ENCODE results near the gene FAM124A.

- TF ChIP-seq EZH2 (IDR thresholded peaks at IDR 0.05; ENCODE audit: low read depth, unreplicated experiment) (no peak), CTCF (conservative IDR thresholded peaks at IDR 0.05; ENCODE audit: low read depth in 2 of 2) (no peak), EZH2phosphoT487 (IDR thresholded peaks at IDR 0.05; ENCODE audit: unreplicated experiment) (no peak), POLR2AphosphoS5 (IDR thresholded peaks at IDR 0.05; ENCODE audit: low read depth) (peak; percentile 35; the same call in 1 of the 2 replicates), CREB1 (CRISPR knock-in tag; IDR thresholded peaks at IDR 0.05; ENCODE audit: low read depth) (no peak), REST (IDR thresholded peaks at IDR 0.05; ENCODE audit: unreplicated experiment) (no peak), ZNF114 (CRISPR knock-in tag; IDR thresholded peaks at IDR 0.05) (no peak), ZNF331 (CRISPR knock-in tag; IDR thresholded peaks at IDR 0.05; ENCODE audit: low read depth) (no peak), JUNB (IDR thresholded peaks at IDR 0.05; ENCODE audit: unreplicated experiment) (no peak), STAT1 (IDR thresholded peaks at IDR 0.05; ENCODE audit: unreplicated experiment) (no peak)
- TF ChIP-seq, protein P1, sequence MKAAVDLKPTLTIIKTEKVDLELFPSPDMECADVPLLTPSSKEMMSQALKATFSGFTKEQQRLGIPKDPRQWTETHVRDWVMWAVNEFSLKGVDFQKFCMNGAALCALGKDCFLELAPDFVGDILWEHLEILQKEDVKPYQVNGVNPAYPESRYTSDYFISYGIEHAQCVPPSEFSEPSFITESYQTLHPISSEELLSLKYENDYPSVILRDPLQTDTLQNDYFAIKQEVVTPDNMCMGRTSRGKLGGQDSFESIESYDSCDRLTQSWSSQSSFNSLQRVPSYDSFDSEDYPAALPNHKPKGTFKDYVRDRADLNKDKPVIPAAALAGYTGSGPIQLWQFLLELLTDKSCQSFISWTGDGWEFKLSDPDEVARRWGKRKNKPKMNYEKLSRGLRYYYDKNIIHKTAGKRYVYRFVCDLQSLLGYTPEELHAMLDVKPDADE (IDR thresholded peaks at IDR 0.05) = no peak
- TF ChIP-seq, protein P2, sequence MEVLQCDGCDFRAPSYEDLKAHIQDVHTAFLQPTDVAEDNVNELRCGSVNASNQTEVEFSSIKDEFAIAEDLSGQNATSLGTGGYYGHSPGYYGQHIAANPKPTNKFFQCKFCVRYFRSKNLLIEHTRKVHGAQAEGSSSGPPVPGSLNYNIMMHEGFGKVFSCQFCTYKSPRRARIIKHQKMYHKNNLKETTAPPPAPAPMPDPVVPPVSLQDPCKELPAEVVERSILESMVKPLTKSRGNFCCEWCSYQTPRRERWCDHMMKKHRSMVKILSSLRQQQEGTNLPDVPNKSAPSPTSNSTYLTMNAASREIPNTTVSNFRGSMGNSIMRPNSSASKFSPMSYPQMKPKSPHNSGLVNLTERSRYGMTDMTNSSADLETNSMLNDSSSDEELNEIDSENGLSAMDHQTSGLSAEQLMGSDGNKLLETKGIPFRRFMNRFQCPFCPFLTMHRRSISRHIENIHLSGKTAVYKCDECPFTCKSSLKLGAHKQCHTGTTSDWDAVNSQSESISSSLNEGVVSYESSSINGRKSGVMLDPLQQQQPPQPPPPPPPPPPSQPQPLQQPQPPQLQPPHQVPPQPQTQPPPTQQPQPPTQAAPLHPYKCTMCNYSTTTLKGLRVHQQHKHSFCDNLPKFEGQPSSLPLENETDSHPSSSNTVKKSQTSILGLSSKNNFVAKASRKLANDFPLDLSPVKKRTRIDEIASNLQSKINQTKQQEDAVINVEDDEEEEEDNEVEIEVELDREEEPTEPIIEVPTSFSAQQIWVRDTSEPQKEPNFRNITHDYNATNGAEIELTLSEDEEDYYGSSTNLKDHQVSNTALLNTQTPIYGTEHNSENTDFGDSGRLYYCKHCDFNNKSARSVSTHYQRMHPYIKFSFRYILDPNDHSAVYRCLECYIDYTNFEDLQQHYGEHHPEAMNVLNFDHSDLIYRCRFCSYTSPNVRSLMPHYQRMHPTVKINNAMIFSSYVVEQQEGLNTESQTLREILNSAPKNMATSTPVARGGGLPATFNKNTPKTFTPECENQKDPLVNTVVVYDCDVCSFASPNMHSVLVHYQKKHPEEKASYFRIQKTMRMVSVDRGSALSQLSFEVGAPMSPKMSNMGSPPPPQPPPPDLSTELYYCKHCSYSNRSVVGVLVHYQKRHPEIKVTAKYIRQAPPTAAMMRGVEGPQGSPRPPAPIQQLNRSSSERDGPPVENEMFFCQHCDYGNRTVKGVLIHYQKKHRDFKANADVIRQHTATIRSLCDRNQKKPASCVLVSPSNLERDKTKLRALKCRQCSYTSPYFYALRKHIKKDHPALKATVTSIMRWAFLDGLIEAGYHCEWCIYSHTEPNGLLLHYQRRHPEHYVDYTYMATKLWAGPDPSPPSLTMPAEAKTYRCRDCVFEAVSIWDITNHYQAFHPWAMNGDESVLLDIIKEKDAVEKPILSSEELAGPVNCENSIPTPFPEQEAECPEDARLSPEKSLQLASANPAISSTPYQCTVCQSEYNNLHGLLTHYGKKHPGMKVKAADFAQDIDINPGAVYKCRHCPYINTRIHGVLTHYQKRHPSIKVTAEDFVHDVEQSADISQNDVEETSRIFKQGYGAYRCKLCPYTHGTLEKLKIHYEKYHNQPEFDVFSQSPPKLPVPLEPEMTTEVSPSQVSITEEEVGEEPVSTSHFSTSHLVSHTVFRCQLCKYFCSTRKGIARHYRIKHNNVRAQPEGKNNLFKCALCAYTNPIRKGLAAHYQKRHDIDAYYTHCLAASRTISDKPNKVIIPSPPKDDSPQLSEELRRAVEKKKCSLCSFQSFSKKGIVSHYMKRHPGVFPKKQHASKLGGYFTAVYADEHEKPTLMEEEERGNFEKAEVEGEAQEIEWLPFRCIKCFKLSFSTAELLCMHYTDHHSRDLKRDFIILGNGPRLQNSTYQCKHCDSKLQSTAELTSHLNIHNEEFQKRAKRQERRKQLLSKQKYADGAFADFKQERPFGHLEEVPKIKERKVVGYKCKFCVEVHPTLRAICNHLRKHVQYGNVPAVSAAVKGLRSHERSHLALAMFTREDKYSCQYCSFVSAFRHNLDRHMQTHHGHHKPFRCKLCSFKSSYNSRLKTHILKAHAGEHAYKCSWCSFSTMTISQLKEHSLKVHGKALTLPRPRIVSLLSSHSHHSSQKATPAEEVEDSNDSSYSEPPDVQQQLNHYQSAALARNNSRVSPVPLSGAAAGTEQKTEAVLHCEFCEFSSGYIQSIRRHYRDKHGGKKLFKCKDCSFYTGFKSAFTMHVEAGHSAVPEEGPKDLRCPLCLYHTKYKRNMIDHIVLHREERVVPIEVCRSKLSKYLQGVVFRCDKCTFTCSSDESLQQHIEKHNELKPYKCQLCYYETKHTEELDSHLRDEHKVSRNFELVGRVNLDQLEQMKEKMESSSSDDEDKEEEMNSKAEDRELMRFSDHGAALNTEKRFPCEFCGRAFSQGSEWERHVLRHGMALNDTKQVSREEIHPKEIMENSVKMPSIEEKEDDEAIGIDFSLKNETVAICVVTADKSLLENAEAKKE (CRISPR knock-in tag; IDR thresholded peaks at IDR 0.05) = no peak
These were observed 1.5 kb downstream of the FAM124A start for GRCh38 chr13:51223560-51224270.
